Stomach (tissue), 9 donors: ENCODE data around the gene ANKRD52. TPM values are rescaled to one million over a fixed set of nuclear protein-coding genes. Genes with fewer than 3 reads are reported as not detected.
"Not testable (repeated sequence)": the region's sequence is repeated elsewhere in the genome, so short reads cannot be mapped to it uniquely, and the experiment has no call there.

Source experiments
- DNase-seq, 2 donors: peaks; one replicate each; pipeline versions ENCODE4 v3.0.0 to v3.0.0-alpha.2; 2013 to 2019
- H3K27ac ChIP-seq, 5 donors: fragments of 200-600 bp in 4 of 5; sonication (generic) in 4 of 5; one replicate each; pipeline ENCODE4 v1.5.1; 2013 to 2019; ENCODE audit warnings: mild to moderate bottlenecking in 1 of 5, moderate library complexity in 1 of 5
- H3K27me3 ChIP-seq, 3 donors: fragments of 200-600 bp; sonication (generic); one replicate each; pipeline ENCODE4 v1.5.1; 2017 to 2019; ENCODE audit warnings: mixed run types in 1 of 3
- H3K36me3 ChIP-seq, 4 donors: fragments of 200-600 bp; sonication (generic); 1 replicate in 3 of 4; 2 replicates in 1 of 4; pipeline ENCODE4 v1.5.1; 2016 to 2019
- H3K4me1 ChIP-seq, 4 donors: fragments of 200-600 bp; sonication (generic); one replicate each; pipeline ENCODE4 v1.5.1; 2016 to 2019
- H3K4me3 ChIP-seq, 4 donors: fragments of 200-600 bp; sonication (generic) in 3 of 4; one replicate each; pipeline ENCODE4 v1.5.1; 2016 to 2019; ENCODE audit warnings: mild to moderate bottlenecking in 1 of 4
- H3K9me3 ChIP-seq, 4 donors: fragments of 200-600 bp; sonication (generic); one replicate each; pipeline ENCODE4 v1.5.1; 2016 to 2019
- CTCF ChIP-seq, 7 experiments: fragments of 450-650 bp in 4 of 7; fragments of 200-600 bp in 3 of 7; sonication (generic) in 3 of 7; IDR thresholded peaks; one replicate each; pipeline ENCODE4 v1.5.1; 2016 to 2019; ENCODE audit warnings: antibody characterized with exemption in 7 of 7, control low read depth in 2 of 7, mild to moderate bottlenecking in 1 of 7
- EP300 ChIP-seq: sonication (generic); formaldehyde crosslinking; IDR thresholded peaks from one replicate; pipeline ENCODE4 v1.6.1; 2017; ENCODE audit warnings: antibody characterized with exemption
- POLR2A ChIP-seq, 4 donors: fragments of 450-650 bp; IDR thresholded peaks; one replicate each; pipeline ENCODE4 v1.6.1; 2016; ENCODE audit warnings: antibody characterized with exemption in 4 of 4, control low read depth in 2 of 4, mild to moderate bottlenecking in 1 of 4, moderate library complexity in 1 of 4
- POLR2AphosphoS5 ChIP-seq, 3 donors: sonication (generic); formaldehyde crosslinking; IDR thresholded peaks; one replicate each; pipeline ENCODE4 v1.6.1; 2016; ENCODE audit warnings: antibody characterized with exemption in 3 of 3
- WGBS, 5 donors: extraction: QIAGEN DNeasy Blood & Tissue Kit in 3 of 5; methylation state at CpG; one replicate each; pipeline versions ENCODE4 v1.1.5 to v1.1.7; 2013 to 2018; 5-methylcytosine and 5-hydroxymethylcytosine counted together
- intact Hi-C: fragments of 100-400 bp; cut with DNase I; formaldehyde crosslinking; loops from one replicate; pipeline ENCODE4 v1.15.1; 2023; ENCODE audit warnings: low total_unique reads
- polyA plus RNA-seq, 3 donors: library from polyadenylated mRNA; stranded (reverse); fragments of 200-250 nt; gene quantifications; one replicate each; pipeline ENCODE4 v1.2.3, GENCODE V29; 2013
- total RNA-seq, 5 donors: library from RNA; depleted of rRNA; stranded (reverse); fragments of >200 nt; gene quantifications; one replicate each; pipeline versions ENCODE4 v1.1.0 to v1.2.3, GENCODE V29; 2014 to 2016
- donor health status: healthy with polysubstance abuse.
- donor health status: Bipolar disorder and iron deficiency.
- donor health status: healthy.

The ANKRD52 gene
- total and polyA plus RNA-seq, 8 donors, result 2.3 to 28.3 (median 10.4) TPM

GRCh38 chr12:56266693-56267442, 8.7 kb upstream of the ANKRD52 start, which contains the start of gene COQ10A:
Gene COQ10A (plus strand): TSS chr12:56266942. CDS start chr12:56267119, 177 bp downstream.
- peaks cover 8 to 33% (median 27%) of the 10 kb centered on the region in 4 donors for H3K36me3 ChIP-seq
- TF ChIP-seq POLR2A (IDR thresholded peaks at IDR 0.05) (peak in 1 of 4 donors; percentile 76), CTCF (IDR thresholded peaks at IDR 0.05) (peak in 5 of 7 experiments; percentile 58 to 75 (median 71)), POLR2AphosphoS5 (IDR thresholded peaks at IDR 0.05) (peak; percentile 79 to 93 (median 90)), EP300 (no peak)
- DNase-seq, result peak; percentile 91 to 96
- H3K27ac ChIP-seq, result peak within 1 kb of the TSS; percentile 88 to 98 (median 95)
- H3K4me3 ChIP-seq, result peak within 1 kb of the TSS; percentile 70 to 83 (median 78)
- 0 to 1% (median 0%) methylated on average over 19 to 68 of the region's 68 CpGs for WGBS, 5 donors
- no peaks in the 10 kb centered on the region for H3K9me3 ChIP-seq
- H3K4me1 ChIP-seq, result peaks cover 10 to 33% (median 20%) of the 10 kb centered on the region in 4 donors
- intact Hi-C loops, result no loop called here
- no peaks in the 10 kb centered on the region for H3K27me3 ChIP-seq

- H3K9me3 ChIP-seq, H3K27me3 ChIP-seq, intact Hi-C loops, DNase-seq: not testable (repeated sequence)
- Histone ChIP-seq H3K27ac (peak overlapping the region; percentile 88 to 98 (median 95)), H3K36me3 (peaks cover 3 to 26% (median 20%) of the 10 kb centered on the region in 4 donors), H3K4me1 (peaks cover 10 to 30% (median 20%) of the 10 kb centered on the region in 4 donors), H3K4me3 (peak overlapping the region; percentile 70 to 83 (median 78))
- WGBS, 5 donors, result 50 to 56% (median 53%) methylated on average over 16 of the region's 16 CpGs
These were observed 8.0 kb upstream of the ANKRD52 start for GRCh38 chr12:56266068-56266692.

GRCh38 chr12:56262955-56263354, 4.8 kb upstream of the ANKRD52 start:
- H3K36me3 ChIP-seq, H3K27ac ChIP-seq, intact Hi-C loops, H3K4me3 ChIP-seq, DNase-seq, H3K27me3 ChIP-seq, H3K9me3 ChIP-seq: not testable (repeated sequence)
- WGBS, 5 donors, result 85 to 96% (median 88%) methylated on average over 7 of the region's 7 CpGs
- H3K4me1 ChIP-seq, result peaks cover 10 to 30% (median 23%) of the 10 kb centered on the region in 4 donors

GRCh38 chr12:56261503-56262232, 3.5 kb upstream of the ANKRD52 start:
- TF ChIP-seq POLR2A (IDR thresholded peaks at IDR 0.05), result no peak
- no peak for TF ChIP-seq POLR2AphosphoS5 (IDR thresholded peaks at IDR 0.05)
- TF ChIP-seq EP300, result no peak
- TF ChIP-seq CTCF (IDR thresholded peaks at IDR 0.05), result no peak
- no peak overlapping the region for H3K27ac ChIP-seq
- no peaks in the 10 kb centered on the region for H3K27me3 ChIP-seq
- no peak for DNase-seq
- no peak overlapping the region for H3K4me3 ChIP-seq
- intact Hi-C loops, result no loop called here
- no peaks in the 10 kb centered on the region for H3K9me3 ChIP-seq
- WGBS, 5 donors, result 86 to 90% (median 89%) methylated on average over 5 of the region's 5 CpGs
- H3K4me1 ChIP-seq, result peaks cover 13 to 30% (median 26%) of the 10 kb centered on the region in 4 donors
- no peaks in the 10 kb centered on the region for H3K36me3 ChIP-seq

GRCh38 chr12:56260921-56261320, 2.7 kb upstream of the ANKRD52 start:
- DNase-seq, result no peak
- TF ChIP-seq POLR2A (IDR thresholded peaks at IDR 0.05) (no peak), EP300 (no peak), POLR2AphosphoS5 (IDR thresholded peaks at IDR 0.05) (no peak), CTCF (IDR thresholded peaks at IDR 0.05) (no peak)
- Histone ChIP-seq H3K36me3 (peaks cover 1 to 5% (median 3%) of the 10 kb centered on the region in 4 donors), H3K27ac (no peak overlapping the region), H3K4me3 (no peak overlapping the region), H3K27me3 (no peaks in the 10 kb centered on the region), H3K4me1 (peaks cover 16 to 31% (median 27%) of the 10 kb centered on the region in 4 donors), H3K9me3 (no peaks in the 10 kb centered on the region)
- intact Hi-C loops, result no loop called here
- WGBS, 5 donors, result 81 to 97% (median 89%) methylated on average over 3 of the region's 3 CpGs
